Activated naive CD4-positive, alpha-beta T cell treated with anti-CD3 and anti-CD28 coated beads, Interleukin-2, amount 50 U/mL, for 72 hours (primary cell): ENCODE measurements around the gene CERT1. TPM values are rescaled to one million over a fixed set of nuclear protein-coding genes. Genes with fewer than 3 reads are reported as not detected.

Experiments used
- ATAC-seq, 2 donors: fragments of 150-1000 bp; cut with Tn5 transposase; 2 replicates each; pipeline ENCODE4 v1.10.0; 2021; ENCODE audit warnings: mild to moderate bottlenecking in 2 of 2, moderate library complexity in 2 of 2
- DNase-seq, 2 donors: peaks; one replicate each; pipeline ENCODE4 v3.0.0; 2021 to 2022; ENCODE audit warnings: low spot score in 2 of 2
- H3K27ac Mint-ChIP-seq, 2 donors: one replicate each; pipeline ENCODE4 v1.8.0; 2022; ENCODE audit warnings: mild to moderate bottlenecking in 2 of 2, mixed read lengths in 2 of 2
- H3K36me3 Mint-ChIP-seq, 2 donors: one replicate each; pipeline ENCODE4 v1.8.0; 2022; ENCODE audit warnings: mixed read lengths in 2 of 2
- H3K9me3 Mint-ChIP-seq, 2 donors: one replicate each; pipeline ENCODE4 v1.8.0; 2022; ENCODE audit warnings: mixed read lengths in 2 of 2
- total RNA-seq, 2 donors: library from RNA; stranded (reverse); gene quantifications; one replicate each; pipeline ENCODE4 v1.2.3, GENCODE V29; 2022

The CERT1 gene
- total RNA-seq, 2 donors from 2014 or later = 30.3 to 32.5 TPM

DNA sequence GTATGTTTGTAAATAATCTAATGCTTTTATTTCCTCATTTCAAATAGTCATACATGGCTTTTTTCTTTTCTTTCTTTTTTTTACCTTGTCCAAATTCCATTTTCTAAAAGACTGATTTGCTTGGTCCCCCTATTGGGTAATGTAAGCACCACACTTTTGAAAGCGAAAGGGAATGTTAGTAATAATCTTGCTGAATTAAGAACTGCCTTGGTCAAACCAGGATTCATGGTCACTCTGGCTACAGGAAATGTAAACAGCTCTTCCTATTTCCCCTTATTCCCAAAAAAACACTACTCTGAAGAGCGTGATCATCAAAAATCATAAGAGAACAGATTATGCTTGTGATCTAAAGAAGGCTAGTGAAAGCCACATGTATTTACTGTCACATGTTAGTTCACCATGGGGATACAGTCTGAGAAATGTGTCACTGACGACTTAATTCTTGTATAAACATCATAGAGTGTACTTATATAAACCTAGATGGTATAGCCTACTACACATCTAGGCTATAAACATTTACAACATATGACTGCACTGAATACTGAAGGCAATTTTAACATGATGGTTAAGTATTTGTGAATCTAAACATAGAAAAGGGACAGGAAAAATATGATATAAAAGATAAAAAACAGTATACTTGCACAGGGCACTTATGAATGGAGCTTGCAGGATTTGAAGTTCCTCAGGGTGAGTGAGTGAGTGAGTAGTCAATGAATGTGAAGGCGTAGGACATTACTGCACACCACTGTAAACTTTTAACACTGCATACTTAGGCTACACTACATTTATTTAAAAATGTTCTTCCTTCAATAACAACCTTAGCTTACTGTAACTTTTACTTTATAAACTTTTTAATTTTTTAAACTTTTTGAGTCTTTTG is 99.1 kb downstream of the CERT1 start:
- Mint-ChIP-seq H3K9me3 (no peaks in the 10 kb centered on the region), H3K36me3 (peaks cover 0 to 6% of the 10 kb centered on the region in 2 donors), H3K27ac (peak overlapping the region in 1 of 2 donors; percentile 3)
- DNase-seq (no peak), ATAC-seq (peak in 1 of 2 donors; percentile 32)

DNA sequence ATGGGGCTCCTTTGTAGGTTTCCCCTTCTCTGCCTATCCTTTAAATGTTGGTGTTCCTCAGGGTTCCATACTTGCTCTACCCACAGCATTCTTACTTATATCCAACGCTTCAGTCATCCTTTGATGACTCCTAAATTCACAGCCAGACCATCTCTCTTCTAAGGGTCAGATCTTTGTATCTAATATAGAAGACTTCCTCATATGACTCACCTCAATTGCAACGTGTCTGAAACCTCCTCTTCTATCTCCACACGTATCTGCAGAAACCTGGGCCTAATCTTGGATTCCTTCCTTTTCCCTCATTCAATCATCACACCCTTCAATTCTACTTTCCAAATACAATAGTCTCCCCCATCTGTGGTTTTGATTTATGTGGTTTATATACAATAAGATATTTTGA is 106.1 kb downstream of the CERT1 start:
- ATAC-seq = peak in 1 of 2 donors; percentile 48
- Mint-ChIP-seq H3K27ac (peak overlapping the region in 1 of 2 donors; percentile 45), H3K36me3 (peaks cover 0 to 5% of the 10 kb centered on the region in 2 donors), H3K9me3 (no peaks in the 10 kb centered on the region)
- no peak for DNase-seq

DNA sequence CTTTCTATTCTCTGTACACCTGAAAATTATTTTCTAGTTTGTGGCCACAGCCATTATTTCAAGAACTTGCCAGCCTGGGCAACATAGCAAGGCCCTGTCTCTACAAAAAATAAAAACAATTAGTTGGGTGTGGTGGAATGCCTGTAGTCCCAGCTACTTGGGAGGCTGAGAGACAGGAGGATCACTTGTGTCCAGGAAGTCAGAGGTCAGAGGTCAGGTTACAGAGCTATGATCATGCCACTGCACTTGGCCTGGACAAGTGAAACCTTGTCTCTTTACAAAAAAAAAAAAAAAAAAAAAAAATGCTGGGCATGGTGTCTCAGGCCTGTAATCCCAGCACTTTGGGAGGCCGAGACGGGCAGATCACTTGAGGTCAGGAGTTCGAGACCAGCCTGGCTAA is 116.2 kb downstream of the CERT1 start:
- no peaks in the 10 kb centered on the region for H3K36me3 Mint-ChIP-seq
- ATAC-seq (no peak), DNase-seq (no peak)
- no peak overlapping the region for H3K27ac Mint-ChIP-seq
- no peaks in the 10 kb centered on the region for H3K9me3 Mint-ChIP-seq

DNA sequence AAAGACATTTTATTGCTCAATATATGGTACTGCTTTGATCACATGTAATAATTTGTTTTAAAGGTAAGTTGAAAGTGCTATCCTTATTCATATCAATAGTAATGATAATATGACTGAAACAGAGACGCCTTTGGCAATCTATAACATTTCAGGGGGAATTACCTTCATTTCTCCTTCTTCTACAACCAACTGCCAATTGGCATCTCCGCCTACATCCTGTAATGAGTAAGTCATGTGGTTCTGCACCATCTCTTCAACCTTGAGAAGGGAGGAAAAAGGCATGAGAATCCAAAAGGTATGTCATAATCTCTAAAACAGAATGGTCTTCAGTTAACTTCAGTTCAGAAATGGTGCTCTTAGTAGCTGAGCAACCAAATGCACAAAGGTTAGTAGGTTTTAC is 122.0 kb downstream of the CERT1 start:
- peak in 1 of 2 donors; percentile 11 for DNase-seq
- peak overlapping the region; percentile 25 to 82 for H3K27ac Mint-ChIP-seq
- peak; percentile 98 for ATAC-seq
- no peaks in the 10 kb centered on the region for H3K9me3 Mint-ChIP-seq
- peaks cover 5 to 9% of the 10 kb centered on the region in 2 donors for H3K36me3 Mint-ChIP-seq

DNA sequence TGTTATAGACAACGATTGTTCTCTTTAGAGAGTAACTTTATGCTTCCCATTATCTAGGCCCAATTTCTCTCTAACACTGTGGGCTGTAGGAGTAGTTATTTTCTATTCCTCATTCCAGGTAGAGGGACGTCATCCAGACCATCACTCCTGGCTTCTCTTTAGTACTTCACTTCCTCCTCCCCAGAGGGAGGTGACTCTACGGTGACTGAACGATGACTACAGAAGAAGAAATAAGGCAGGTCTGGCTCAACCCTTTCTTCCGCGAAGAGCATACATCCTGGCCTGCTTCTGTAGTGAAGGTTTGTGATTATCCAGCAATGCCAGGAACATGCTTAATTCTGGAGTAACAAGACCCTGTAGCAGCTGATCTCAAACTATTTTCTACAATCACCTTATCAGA is 123.6 kb downstream of the CERT1 start:
- ATAC-seq (no peak), DNase-seq (no peak)
- no peak overlapping the region for H3K27ac Mint-ChIP-seq
- H3K9me3 Mint-ChIP-seq = no peaks in the 10 kb centered on the region
- peaks cover 5 to 9% of the 10 kb centered on the region in 2 donors for H3K36me3 Mint-ChIP-seq

DNA sequence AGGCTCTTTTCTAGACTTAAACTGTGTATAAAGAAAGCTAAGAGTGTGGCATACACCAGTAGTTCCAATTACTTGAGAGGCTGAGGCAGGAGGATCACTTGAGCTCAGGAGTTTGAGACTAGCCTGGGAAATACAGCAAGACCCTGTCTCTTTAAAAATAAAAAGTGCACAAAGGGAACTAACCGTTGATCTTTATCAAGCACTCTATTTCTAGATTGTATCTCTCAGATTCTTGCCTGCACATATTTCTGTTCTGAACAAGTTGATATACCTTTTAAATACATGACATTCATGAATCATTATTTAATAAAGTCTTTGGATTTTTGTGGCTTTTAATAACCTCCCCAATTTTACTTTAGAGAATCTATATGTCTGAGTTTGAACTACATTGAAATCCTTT is 127.2 kb downstream of the CERT1 start:
- DNase-seq (no peak), ATAC-seq (no peak)
- H3K9me3 Mint-ChIP-seq = no peaks in the 10 kb centered on the region
- peaks cover 0 to 5% of the 10 kb centered on the region in 2 donors for H3K36me3 Mint-ChIP-seq
- no peak overlapping the region for H3K27ac Mint-ChIP-seq

DNA sequence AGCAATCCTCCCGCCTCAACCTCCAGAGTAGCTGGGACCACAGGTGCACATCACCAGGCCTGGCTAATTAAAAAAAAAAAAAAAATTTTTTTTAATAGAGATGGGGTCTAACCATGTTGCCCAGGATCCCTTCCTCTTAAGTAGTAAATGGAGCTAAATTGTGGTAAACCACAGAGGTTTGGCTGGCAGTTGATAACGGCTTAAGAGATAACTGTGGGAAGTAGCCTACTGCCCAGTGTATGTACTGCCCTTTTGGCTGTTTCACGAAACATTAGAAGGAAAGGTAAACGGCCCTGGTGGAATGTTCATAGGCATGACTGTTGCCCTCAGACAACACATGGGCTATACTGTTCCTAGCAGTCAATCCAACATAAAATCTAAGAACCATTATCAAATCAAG is 130.0 kb downstream of the CERT1 start:
- no peak for ATAC-seq
- H3K27ac Mint-ChIP-seq = no peak overlapping the region
- DNase-seq = no peak
- H3K36me3 Mint-ChIP-seq = no peaks in the 10 kb centered on the region
- H3K9me3 Mint-ChIP-seq = no peaks in the 10 kb centered on the region

DNA sequence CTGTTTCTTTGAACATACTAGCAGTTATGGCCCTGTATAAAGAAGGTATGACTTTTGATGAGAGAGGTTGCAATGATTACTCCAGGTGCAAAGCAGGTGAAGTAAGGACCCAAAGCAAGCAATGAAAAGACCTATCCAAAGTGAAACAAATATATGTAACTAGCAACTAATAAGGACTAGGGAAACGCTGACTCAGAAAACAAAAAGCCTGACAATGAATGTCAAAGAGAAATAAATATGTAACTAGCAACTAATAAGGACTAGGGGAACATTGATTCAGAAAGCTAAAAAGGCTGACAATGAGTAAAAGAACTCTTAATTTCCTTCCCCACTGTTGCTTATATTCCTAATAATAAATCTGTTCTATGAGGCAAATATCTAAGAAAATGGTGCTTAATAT is 131.3 kb downstream of the CERT1 start:
- H3K9me3 Mint-ChIP-seq = no peaks in the 10 kb centered on the region
- DNase-seq (no peak), ATAC-seq (no peak)
- H3K36me3 Mint-ChIP-seq = no peaks in the 10 kb centered on the region
- H3K27ac Mint-ChIP-seq = no peak overlapping the region

DNA sequence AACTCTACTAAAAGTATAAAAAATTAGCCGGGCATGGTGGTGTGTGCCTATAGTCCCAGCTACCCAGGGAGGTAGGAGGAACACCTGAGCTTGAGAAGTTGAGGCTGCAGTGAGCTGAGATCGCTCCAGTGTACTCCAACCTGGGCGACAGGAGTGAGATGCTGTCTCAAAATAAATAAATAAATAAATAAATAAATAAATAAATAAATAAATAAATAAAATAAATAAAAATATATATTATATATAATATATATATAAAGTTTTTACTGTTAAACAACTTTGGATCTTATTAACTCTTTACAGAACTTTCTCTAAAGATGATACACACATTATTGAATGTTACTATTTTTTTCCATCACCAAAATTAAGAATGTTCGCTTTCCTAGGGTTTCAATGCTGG is 136.0 kb downstream of the CERT1 start:
- ATAC-seq (no peak), DNase-seq (no peak)
- no peak overlapping the region for H3K27ac Mint-ChIP-seq
- no peaks in the 10 kb centered on the region for H3K36me3 Mint-ChIP-seq
- no peaks in the 10 kb centered on the region for H3K9me3 Mint-ChIP-seq

DNA sequence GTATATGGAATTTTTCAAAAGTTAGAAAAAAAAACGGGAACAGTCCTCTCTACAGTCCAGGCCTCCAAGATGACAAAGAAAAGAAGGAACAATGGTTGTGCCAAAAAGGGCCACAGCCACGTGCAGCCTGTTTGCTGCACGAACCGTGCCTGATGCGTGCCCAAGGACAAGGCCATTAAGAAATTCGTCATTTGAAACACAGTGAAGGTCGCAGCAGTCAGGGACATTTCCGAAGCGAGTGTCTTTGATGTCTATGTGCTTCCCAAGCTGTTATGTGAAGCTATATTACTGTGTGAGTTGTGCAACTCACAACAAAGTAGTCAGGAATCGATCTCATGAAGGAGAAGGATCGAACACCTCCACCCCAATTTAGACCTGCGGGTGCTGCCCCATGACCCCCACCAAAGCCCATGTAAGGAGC is 137.0 kb downstream of the CERT1 start:
- DNase-seq = no peak
- H3K36me3 Mint-ChIP-seq = no peaks in the 10 kb centered on the region
- H3K27ac Mint-ChIP-seq = no peak overlapping the region
- ATAC-seq = no peak
- H3K9me3 Mint-ChIP-seq = no peaks in the 10 kb centered on the region

DNA sequence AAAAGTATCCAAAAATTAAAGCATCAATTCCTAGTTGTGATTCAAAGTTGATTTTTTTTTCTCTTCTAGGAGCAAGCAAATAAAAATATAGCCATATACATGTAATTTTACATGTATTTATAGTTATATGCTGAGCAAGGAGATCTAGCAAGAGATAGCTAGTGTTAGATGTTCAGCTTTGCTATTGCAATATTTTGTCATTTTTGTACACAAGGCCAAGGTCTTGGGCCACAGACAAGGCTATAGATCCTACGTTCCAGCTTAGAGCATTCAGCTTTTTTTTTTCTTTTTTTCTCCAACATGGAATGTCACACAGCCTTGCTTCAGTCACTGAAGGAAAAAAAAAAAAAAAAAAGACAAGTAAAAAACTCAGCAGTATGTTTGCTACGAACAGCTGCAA is 137.6 kb downstream of the CERT1 start:
- no peak for DNase-seq
- ATAC-seq = no peak
- Mint-ChIP-seq H3K36me3 (no peaks in the 10 kb centered on the region), H3K27ac (no peak overlapping the region), H3K9me3 (no peaks in the 10 kb centered on the region)

DNA sequence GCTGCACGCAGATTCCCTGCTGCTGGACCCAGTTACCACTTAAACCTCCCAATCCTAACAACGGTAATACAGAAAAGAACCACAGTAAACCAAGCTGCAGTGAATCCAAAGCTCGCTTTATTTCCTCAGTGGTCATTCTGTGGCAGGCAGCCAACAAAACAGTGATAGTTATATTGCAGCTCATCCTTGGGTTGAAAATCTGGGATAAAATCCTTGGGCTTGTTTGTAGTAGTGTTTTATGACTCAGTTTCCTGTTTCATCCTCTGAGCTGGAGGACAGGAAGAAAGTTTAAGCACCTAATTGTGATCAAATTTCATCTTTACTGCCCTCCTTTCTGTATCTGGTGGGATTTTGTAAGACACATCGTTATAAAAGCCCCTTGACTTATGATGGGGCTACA is 143.0 kb downstream of the CERT1 start:
- DNase-seq (no peak), ATAC-seq (no peak)
- H3K9me3 Mint-ChIP-seq = no peaks in the 10 kb centered on the region
- no peak overlapping the region for H3K27ac Mint-ChIP-seq
- no peaks in the 10 kb centered on the region for H3K36me3 Mint-ChIP-seq

DNA sequence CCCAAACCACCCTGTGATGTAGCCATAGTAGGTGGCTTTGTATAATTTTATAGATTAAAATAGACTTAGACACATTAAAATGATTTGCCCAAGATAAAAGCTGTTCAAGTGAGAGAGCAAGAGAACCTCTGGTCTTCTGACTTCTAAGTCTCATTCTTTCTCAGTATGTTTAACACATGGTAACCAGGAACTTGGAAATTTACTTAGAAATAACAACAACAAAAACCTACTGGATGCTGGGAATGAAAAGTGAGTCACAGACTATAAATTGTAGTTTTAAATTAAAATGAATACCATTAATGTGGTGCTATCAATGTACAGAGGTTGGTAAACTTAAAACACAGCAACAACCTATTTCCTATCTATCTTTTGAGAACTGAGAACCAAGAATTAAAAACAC is 144.0 kb downstream of the CERT1 start:
- ATAC-seq (no peak), DNase-seq (no peak)
- peak overlapping the region in 1 of 2 donors; percentile 77 for H3K27ac Mint-ChIP-seq
- no peaks in the 10 kb centered on the region for H3K9me3 Mint-ChIP-seq
- H3K36me3 Mint-ChIP-seq = no peaks in the 10 kb centered on the region

DNA sequence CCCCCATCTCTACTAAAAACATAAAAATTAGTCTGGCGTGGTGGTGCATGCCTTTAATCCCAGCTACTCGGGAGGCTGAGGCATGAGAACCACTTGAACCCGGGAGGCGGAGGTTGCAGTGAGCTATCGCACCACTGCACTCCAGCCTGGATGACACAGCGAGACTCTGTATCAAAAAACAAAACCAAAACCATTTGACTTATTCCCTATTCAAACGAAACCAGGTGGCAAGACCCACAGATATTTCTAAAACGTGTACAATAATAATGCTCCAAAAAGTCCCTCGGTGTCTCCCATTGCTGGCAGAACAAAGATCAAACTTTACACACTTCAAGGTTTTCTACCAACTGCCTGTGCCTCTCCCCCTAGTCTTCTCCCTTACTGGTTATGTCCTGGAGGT is 144.6 kb downstream of the CERT1 start:
- Mint-ChIP-seq H3K9me3 (no peaks in the 10 kb centered on the region), H3K36me3 (no peaks in the 10 kb centered on the region), H3K27ac (no peak overlapping the region)
- ATAC-seq (peak; percentile 27 to 31), DNase-seq (no peak)

DNA sequence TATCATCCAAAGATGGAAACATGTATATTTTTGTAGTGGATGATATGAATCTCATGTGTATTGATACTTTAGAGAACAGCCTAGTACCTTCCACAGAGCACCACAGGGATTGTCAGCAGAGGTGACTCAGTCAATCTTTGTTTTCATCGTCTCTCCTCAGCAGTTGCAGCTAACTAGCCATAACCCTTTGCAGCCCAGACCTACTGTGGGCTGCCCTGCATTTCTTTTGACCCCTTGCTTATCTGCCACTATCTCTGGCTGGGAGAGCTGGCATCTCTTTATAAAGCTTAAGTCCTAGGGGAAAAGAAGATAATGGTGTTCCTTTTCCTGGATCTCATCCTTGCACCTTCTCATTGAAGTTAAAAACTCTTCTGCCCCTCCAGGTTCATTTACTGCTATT is 145.7 kb downstream of the CERT1 start:
- H3K27ac Mint-ChIP-seq = peak overlapping the region in 1 of 2 donors; percentile 12
- H3K36me3 Mint-ChIP-seq = peaks cover 0 to 1% of the 10 kb centered on the region in 2 donors

DNA sequence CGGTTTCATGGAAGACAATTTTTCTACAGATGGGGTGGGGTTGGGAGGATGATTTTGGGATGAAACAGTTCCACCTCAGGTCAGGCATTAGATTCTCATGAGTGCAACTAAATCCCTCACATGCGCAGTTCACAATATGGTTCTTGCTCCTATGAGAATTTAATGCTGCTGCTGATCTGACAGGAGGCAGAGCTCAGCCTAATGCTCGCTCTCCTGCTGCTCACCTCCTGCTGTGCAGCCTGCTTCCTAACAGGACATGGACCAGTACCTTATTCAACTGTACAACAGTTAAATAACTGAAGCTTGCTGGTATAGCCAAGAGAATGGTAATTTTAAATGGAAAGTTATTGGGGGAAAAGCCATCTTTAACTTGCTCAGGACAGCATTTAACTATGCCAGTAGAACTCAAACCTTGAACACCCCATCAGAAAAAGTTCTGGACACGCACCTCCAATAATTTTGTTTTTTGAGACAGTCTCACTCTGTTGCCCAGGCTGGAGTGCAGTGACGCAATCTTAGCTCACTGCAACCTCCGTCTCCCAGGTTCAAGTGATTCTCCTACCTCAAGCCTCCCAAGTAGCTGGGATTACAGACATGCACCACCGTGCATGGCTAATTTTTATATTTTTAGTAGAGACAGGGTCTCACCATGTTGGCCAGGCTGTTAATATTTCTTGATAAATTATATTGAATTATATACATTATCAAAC is 146.7 kb downstream of the CERT1 start:
- H3K27ac Mint-ChIP-seq = peak overlapping the region in 1 of 2 donors; percentile 57
- no peak for DNase-seq
- H3K9me3 Mint-ChIP-seq = no peaks in the 10 kb centered on the region
- ATAC-seq = no peak
- peaks cover 0 to 8% of the 10 kb centered on the region in 2 donors for H3K36me3 Mint-ChIP-seq

More for the DNA sequence above, 145.7 kb downstream of the CERT1 start:
- ATAC-seq = no peak
- DNase-seq = no peak
- H3K9me3 Mint-ChIP-seq = no peaks in the 10 kb centered on the region

DNA sequence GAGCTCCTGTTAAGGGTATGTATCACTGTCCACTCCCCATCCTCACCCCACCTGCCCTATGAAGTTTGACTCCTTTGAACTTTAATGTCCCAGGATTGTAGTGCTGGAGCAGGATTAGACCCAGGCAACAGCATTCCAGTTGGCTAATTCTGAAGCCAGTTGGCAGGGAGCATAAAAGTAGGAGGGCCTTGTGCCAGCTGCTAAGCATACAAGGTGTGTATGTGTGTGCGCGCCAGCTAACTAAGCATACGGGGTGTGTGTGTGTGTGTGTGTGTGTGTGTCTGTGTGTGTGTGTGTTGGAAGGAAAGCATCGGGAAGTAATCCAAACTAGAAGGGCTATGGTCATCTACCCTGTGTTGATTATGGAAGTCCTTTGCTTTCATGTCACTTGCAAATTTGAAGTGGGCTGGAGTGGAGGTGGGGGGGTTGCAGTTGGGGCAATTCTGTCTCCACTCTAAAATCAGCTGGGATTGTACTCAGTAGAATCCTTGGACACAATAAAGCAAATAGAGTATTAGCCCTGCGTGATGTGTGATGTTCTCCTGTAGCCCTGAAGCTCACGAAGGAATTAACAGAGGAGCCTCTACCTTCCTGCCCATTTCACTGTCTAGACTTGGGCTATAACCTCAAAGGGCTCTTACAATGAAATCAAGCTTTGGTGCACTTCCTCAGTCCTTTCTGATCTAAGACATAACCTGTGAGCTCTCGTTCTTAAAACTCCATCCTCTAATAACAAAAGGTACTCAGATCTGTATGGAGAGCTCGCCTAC is 147.5 kb downstream of the CERT1 start:
- no peaks in the 10 kb centered on the region for H3K9me3 Mint-ChIP-seq
- H3K36me3 Mint-ChIP-seq = peaks cover 0 to 8% of the 10 kb centered on the region in 2 donors
- peak in 1 of 2 donors; percentile 16 for ATAC-seq
- no peak for DNase-seq
- peak overlapping the region in 1 of 2 donors; percentile 25 for H3K27ac Mint-ChIP-seq
